Gastroesophageal sphincter (tissue), 3 donors: ENCODE data around the gene BASP1.

Experiments used
- CTCF ChIP-seq, 4 experiments: fragments of 200-600 bp in 2 of 4; fragments of 450-650 bp in 2 of 4; sonication (generic) in 1 of 4; IDR thresholded peaks; one replicate each; pipeline ENCODE4 v1.5.1; 2017 to 2019; ENCODE audit warnings: antibody characterized with exemption in 4 of 4, mild to moderate bottlenecking in 2 of 4, moderate library complexity in 2 of 4
- EP300 ChIP-seq: sonication (generic); formaldehyde crosslinking; IDR thresholded peaks from one replicate; pipeline ENCODE4 v1.6.1; 2017; ENCODE audit warnings: antibody characterized with exemption, mild to moderate bottlenecking

- TF ChIP-seq EP300 (no peak), CTCF (IDR thresholded peaks at IDR 0.05) (no peak)
Measured at GRCh38 chr5:17221843-17222636, 4.6 kb downstream of the BASP1 start.
